ENCODE data around the gene GRHL3.

DNA sequence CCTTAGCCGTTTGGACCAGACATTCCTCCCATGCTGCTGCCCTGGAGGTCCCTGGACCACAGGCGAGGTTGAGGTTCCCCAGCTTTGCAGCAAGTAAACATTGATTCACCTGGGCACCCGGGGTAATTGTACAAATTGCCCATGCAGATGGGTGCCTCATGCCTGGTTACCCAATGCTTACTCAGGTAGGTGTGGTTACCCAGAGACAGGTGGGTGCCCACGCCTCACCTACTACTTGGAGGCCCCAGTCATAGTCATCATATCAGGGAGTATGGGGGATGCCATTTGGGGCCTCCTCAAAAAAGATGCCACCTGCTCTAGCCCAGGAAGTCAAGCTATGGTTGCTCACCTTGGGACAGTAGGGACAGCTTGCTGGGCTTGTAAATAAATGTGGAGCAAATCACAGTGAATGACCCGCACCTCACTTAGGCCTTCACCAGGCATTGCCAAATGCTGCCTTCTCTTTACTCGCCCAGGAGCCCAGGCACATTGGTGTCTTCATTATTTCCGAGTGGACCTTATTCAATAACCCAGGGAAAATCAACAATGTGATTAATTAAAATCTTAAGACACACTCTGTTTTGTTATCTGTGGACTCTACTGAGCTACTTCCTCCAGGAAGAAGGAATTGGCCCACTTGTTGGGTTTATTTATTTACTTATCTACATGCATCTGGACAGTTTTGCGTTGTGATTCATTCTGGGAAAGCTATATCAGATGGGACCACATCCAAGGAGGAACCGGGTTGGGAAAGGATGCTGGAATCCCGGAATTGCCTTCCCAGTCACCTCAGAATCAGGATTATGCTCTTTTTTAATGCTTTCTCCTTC is 35.6 kb upstream of the GRHL3 start:
- no peak for TF ChIP-seq NR2C2 (IDR thresholded peaks at IDR 0.05; ENCODE audit: borderline replicate concordance, control insufficient read depth, insufficient read length, low read depth)
- TF ChIP-seq RBBP5 (conservative IDR thresholded peaks at IDR 0.05) = no peak
- TF ChIP-seq, protein P1, sequence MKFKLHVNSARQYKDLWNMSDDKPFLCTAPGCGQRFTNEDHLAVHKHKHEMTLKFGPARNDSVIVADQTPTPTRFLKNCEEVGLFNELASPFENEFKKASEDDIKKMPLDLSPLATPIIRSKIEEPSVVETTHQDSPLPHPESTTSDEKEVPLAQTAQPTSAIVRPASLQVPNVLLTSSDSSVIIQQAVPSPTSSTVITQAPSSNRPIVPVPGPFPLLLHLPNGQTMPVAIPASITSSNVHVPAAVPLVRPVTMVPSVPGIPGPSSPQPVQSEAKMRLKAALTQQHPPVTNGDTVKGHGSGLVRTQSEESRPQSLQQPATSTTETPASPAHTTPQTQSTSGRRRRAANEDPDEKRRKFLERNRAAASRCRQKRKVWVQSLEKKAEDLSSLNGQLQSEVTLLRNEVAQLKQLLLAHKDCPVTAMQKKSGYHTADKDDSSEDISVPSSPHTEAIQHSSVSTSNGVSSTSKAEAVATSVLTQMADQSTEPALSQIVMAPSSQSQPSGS (IDR thresholded peaks at IDR 0.05; ENCODE audit: low read length) = no peak
- TF ChIP-seq NR2F1 (conservative IDR thresholded peaks at IDR 0.05) = no peak
- TF ChIP-seq, protein P2, sequence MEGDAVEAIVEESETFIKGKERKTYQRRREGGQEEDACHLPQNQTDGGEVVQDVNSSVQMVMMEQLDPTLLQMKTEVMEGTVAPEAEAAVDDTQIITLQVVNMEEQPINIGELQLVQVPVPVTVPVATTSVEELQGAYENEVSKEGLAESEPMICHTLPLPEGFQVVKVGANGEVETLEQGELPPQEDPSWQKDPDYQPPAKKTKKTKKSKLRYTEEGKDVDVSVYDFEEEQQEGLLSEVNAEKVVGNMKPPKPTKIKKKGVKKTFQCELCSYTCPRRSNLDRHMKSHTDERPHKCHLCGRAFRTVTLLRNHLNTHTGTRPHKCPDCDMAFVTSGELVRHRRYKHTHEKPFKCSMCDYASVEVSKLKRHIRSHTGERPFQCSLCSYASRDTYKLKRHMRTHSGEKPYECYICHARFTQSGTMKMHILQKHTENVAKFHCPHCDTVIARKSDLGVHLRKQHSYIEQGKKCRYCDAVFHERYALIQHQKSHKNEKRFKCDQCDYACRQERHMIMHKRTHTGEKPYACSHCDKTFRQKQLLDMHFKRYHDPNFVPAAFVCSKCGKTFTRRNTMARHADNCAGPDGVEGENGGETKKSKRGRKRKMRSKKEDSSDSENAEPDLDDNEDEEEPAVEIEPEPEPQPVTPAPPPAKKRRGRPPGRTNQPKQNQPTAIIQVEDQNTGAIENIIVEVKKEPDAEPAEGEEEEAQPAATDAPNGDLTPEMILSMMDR (IDR thresholded peaks at IDR 0.05 in 2 of 3, conservative IDR thresholded peaks at IDR 0.05 in 1 of 3; ENCODE audit: control insufficient read depth in 2 of 3, extremely low read depth in 1 of 3, insufficient read depth in 1 of 3, low read depth in 3 of 3, low read length in 3 of 3) = no peak
- TF ChIP-seq POLR2AphosphoS5 (IDR thresholded peaks at IDR 0.05; ENCODE audit: low read length) = no peak
